GM19025 (cell line): ENCODE results near the gene TBC1D2.

Experiments
- ATAC-seq: cut with Tn5 transposase; IDR thresholded peaks from one replicate; pipeline ENCODE4 v1.9.1; 2021; ENCODE audit warnings: mild to moderate bottlenecking, low read depth, moderate library complexity; ENCODE audit not compliant: unreplicated experiment

The TBC1D2 gene

GRCh38 chr9:98193336-98193944, 62.0 kb downstream of the TBC1D2 start:
- ATAC-seq: no peak

GRCh38 chr9:98192503-98193335, 62.7 kb downstream of the TBC1D2 start, which contains the start of gene CORO2A:
Gene CORO2A, minus strand, starts transcription at chr9:98192637. Its CDS starts 34,977 bp downstream, at chr9:98157660.
- ATAC-seq: no peak

GRCh38 chr9:98191671-98192502, 63.6 kb downstream of the TBC1D2 start:
- no peak for ATAC-seq

GRCh38 chr9:98191181-98191608, 64.3 kb downstream of the TBC1D2 start:
- no peak for ATAC-seq

GRCh38 chr9:98190757-98191105, 64.7 kb downstream of the TBC1D2 start:
- ATAC-seq: no peak

GRCh38 chr9:98189412-98189811, 66.0 kb downstream of the TBC1D2 start:
- ATAC-seq: no peak

GRCh38 chr9:98187926-98188325, 67.5 kb downstream of the TBC1D2 start:
- ATAC-seq: no peak

- no peak for ATAC-seq
Observed at GRCh38 chr9:98186236-98186635, 69.2 kb downstream of the TBC1D2 start.

- no peak for ATAC-seq
Observed at GRCh38 chr9:98185611-98186171, 69.8 kb downstream of the TBC1D2 start.

- no peak for ATAC-seq
Observed at GRCh38 chr9:98185021-98185567, 70.4 kb downstream of the TBC1D2 start.

- no peak for ATAC-seq
Observed at GRCh38 chr9:98184326-98184725, 71.1 kb downstream of the TBC1D2 start.

GRCh38 chr9:98182889-98183599, 72.4 kb downstream of the TBC1D2 start:
- no peak for ATAC-seq

GRCh38 chr9:98182069-98182820, 73.2 kb downstream of the TBC1D2 start:
- no peak for ATAC-seq

- no peak for ATAC-seq
Observed at GRCh38 chr9:98181746-98182068, 73.7 kb downstream of the TBC1D2 start.

- no peak for ATAC-seq
Observed at GRCh38 chr9:98180996-98181395, 74.5 kb downstream of the TBC1D2 start.

- ATAC-seq: no peak
Observed at GRCh38 chr9:98178874-98179850, 76.3 kb downstream of the TBC1D2 start.

GRCh38 chr9:98176391-98177259, 78.8 kb downstream of the TBC1D2 start:
- ATAC-seq: no peak
